ENCODE results near the gene HABP4.

GRCh38 chr9:96503918-96504317 is 53.9 kb downstream of the HABP4 start:
- TF ChIP-seq HDAC3 (IDR thresholded peaks at IDR 0.05; ENCODE audit: borderline replicate concordance, partially characterized antibody) (no peak), BRCA1 (IDR thresholded peaks at IDR 0.05) (no peak), BRCA1 (CRISPR knock-in tag; IDR thresholded peaks at IDR 0.05) (no peak), OTX1 (CRISPR knock-in tag; IDR thresholded peaks at IDR 0.05) (no peak), NR2C1 (IDR thresholded peaks at IDR 0.05) (no peak), NR2C1 (tag; IDR thresholded peaks at IDR 0.05) (no peak), CAMTA2 (CRISPR knock-in tag; conservative IDR thresholded peaks at IDR 0.05) (no peak), ZNF785 (CRISPR knock-in tag; IDR thresholded peaks at IDR 0.05) (no peak), TOE1 (IDR thresholded peaks at IDR 0.05; ENCODE audit: borderline replicate concordance) (no peak), TOE1 (CRISPR knock-in tag; IDR thresholded peaks at IDR 0.05; ENCODE audit: borderline replicate concordance, low read depth) (no peak), ZNF584 (CRISPR knock-in tag; IDR thresholded peaks at IDR 0.05; ENCODE audit: low read depth) (no peak), ZNF592 (IDR thresholded peaks at IDR 0.05) (no peak), GTF2B (IDR thresholded peaks at IDR 0.05; ENCODE audit: extremely low read depth, insufficient read length) (no peak)
